Stimulated activated CD4-positive, alpha-beta T cell treated with anti-CD3 and anti-CD28 coated beads, Interleukin-12 subunit alpha, Interleukin-12 subunit beta, amount 100 ng/mL, for 24 hours (primary cell): Measurements from ENCODE around the gene GJB6.
"Not testable (repeated sequence)": the region's sequence is repeated elsewhere in the genome, so short reads cannot be mapped to it uniquely, and the experiment has no call there.

Experiments
- DNase-seq, 2 experiments: peaks; one replicate each; pipeline ENCODE4 v3.0.0-alpha.2; 2020; ENCODE audit warnings: low read depth in 2 of 2

GJB6 gene

GRCh38 chr13:20231839-20232555, at the start of gene GJB6:
TSS of gene GJB6 (minus strand) at chr13:20232319. CDS start at chr13:20223480, 8,839 bp downstream.
- DNase-seq, result no peak

DNA sequence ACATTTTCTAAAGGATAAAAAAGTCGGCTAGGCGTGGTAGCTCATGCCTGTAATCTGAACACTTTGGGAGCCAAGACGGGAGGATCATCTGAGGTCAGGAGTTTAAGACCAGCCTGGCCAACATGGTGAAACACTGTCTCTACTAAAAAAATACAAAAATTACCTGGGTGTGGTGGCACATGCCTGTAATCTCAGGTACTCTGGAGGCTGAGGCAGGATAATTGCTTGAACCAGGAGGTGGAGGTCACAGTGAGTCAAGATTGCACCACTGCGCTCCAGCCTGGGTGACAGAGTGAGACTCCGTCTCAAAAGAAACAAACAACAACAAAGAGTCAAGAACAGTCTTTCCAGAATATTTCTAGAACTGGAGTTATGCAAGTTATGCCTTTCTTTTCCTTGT, 44.8 kb upstream of the GJB6 start:
- DNase-seq, result not testable (repeated sequence)

DNA sequence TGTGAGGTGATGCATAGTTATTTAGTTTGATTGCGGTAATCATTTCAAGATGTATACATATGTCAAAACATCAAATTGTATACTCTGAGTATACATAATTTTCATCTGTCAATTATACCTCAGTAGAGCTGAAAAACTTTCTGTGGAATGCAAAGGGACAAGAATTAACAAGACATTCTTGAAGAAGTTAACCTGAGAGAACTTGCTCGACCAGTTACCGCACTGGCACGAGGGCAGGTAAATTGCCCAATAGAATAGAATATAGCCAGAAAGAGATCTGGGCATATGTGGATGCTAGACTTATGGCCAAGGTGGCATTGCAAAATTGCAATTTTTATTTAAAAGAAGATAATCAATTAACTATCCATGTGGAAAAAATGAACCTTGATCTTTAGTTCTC, 42.3 kb upstream of the GJB6 start:
- no peak for DNase-seq

DNA sequence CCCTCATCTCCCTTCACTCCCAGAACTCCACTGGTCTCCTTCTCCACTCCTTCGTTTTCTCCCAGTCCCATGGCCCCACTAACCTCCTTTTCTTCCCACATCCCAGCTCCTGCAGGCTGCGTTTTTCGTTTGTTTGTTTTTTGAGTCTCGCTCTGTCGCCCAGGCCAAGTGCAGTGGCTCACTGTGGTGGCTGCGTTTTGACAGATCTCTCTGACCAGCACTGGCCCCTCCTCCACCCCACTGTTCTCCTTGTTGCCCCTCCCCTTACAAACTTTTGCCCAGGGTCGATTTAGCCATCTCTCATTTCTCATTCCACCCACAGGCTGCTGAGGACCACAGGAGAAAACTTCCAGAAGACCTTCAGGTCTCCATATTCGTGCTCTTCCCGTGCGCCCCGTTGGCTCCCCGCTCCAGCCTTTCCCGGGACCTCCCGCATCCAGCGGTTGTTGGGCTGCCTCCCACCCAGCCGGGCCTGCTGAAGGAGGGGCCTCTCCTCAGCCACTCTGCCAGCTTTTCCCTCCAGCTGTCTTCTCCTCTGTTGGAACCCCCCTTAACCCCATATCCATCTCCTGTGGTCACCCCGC, 40.6 kb upstream of the GJB6 start:
- no peak for DNase-seq

DNA sequence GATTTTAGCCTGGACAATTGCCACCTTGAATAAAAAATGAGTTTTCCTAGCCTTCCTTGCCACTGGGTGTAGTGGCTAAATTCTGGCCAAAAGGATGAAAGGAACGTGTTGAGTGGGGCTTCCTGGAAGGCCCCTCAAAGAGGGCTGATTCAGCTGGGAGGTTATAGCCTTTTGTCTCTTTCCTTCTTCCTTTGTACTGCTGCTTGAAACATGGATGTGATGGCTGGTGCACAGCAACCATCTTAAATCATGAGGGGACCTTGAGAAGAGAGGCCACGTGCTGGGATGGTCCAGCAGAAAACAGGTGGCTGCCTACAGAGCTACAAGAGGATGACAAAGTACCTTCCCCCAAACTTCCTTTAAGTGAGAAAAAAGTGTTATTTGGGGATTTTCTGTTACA, 40.0 kb upstream of the GJB6 start:
- no peak for DNase-seq

DNA sequence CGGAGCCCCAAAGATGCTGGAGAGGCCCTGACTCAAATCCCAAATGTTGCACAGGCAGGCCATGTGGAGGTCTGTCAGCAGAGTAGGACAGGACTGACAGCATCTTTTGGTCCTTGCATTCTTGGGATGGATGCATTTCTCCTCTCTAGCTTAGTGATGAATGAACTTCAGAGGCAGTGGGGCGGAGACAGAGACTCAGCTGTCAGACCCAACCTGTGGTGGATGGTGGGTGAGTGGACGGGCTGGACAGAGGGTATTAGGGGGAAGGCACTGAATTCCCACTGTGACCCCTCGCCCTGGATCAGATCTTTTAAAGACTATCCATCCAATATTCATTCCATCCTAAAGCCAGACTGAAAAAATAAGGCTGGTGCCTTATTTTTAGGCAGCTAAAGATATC, 39.3 kb upstream of the GJB6 start:
- no peak for DNase-seq

DNA sequence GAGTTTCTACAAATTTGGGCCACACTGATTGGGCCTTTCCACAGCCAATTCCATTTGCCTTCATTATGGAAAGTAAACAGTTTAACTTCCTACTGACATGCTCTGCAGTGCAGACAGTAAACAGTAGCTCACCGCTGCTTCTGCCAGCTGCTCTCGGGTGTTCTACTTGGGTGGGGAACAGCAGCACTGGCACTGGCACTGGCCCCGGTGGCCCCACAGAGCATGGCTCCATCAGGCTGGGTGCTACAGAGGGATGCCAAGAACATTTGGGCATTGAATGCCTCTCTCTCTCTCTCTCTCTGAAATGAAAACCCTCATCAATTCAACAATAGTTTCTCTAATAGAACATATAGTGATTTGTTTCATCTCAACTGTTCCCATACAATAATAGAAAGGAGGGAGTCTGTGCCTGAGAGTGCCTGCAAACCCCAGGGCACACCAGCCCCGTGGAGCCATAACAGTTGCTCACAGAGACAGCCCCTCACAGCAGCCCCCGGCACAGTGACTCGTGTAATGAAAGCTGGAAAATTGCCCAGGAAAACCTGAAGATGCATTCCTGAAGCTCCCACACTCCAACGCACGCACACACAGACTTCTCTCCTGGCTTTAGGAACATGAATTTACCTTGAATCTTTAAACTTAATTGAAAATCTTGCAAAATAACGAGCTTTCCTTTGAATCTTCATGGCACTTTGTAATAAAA, 38.2 kb upstream of the GJB6 start:
- DNase-seq, result no peak

DNA sequence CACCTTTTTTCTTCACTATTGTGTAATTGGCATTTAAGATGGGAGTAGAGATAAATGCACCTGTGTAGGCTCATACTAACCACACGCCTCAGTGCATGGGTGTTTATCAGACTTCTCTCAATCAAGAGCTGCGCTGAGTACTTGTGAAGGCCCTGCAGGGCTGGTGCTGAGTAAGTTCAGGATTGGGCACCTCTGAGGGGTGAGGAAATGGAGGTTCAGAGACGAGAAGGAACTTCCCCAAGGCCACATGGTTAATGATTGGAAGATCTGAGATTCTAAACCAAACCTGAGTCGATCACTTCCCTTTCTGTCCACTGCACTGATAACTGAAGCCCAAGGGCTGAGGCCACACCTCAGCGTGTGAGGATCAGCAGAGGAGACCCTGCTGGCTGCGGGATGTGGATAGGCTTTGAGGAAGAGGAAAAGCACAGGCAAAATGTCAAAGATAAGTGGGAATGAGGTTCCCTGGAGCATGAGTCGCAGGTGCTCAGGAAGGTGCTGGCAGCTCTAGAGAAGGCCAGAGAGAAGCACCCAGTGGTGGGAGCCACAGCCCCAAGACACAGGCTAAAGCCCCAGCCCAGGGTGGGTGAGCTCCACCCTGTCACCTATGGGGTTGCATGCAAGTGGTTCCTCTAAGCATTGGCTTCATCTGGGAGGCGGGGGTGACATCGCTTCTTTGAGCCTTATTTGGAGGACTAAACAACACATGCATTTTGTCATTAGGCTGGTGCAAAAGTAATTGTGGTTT, 32.3 kb upstream of the GJB6 start:
- DNase-seq, result no peak

- no peak for DNase-seq
Observed at GRCh38 chr13:20263393-20264044, 31.4 kb upstream of the GJB6 start.

DNA sequence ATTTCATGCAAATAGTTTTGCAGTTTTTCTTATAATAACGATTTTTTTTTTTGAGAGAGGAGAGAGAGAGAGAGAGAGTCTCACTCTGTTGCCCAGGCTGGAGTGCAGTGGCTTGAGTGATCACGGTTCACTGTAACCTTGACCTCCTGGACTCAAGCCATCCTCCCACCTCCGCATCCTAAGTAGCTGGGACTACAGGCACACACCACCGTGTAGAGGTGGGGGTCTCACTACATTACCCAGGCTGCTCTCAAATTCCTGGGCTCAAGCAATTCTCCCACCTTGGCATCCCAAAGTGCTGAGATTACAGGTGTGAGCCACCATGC, 26.8 kb upstream of the GJB6 start:
- DNase-seq, result no peak

GRCh38 chr13:20258208-20258962, 26.3 kb upstream of the GJB6 start:
- no peak for DNase-seq

DNA sequence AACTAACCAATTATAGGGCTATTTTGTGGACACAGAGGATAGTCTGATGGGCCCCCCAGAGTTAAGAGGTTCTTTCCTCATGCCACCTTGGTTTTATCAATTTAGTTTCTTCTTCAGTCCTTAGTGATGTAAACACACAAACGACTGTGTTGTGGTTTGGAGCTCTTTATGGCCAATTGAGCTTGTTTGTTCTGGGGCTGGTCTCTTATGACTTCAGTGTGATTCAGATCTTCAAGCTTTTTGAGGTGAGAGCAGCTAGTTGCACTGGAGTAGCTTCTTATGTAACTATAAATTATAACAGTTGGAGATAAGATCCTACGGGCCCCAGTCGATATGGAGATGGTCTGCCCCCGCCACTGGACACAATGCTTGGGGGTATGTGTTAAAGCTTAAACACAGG, 22.0 kb upstream of the GJB6 start:
- DNase-seq, result no peak

- no peak for DNase-seq
Observed at GRCh38 chr13:20249913-20250312, 17.8 kb upstream of the GJB6 start.

GRCh38 chr13:20247963-20248362, 15.8 kb upstream of the GJB6 start:
- no peak for DNase-seq

GRCh38 chr13:20247403-20247802, 15.3 kb upstream of the GJB6 start:
- DNase-seq, result no peak

DNA sequence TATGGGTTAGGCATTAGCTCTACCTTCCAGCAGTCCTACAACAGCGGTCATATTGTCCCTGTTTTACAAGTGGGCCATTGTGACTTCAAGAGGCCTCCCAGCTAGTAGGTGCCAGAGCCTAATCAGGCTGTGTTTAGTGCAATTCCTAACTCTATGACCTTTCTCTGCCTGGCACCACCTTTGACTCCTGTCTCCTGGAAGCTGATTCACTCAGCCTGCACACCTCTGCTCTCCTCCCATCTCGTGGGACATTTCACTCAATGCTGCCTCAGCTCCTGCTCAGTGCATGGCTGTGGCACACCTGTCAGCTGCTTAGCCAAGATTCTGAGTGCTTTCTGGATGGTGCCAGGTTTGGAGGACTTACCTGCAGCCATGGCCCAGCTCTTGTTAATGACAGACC, 9.5 kb upstream of the GJB6 start:
- DNase-seq, result no peak

- DNase-seq, result no peak
Observed at GRCh38 chr13:20239748-20240147, 7.6 kb upstream of the GJB6 start.

GRCh38 chr13:20232556-20233277, 598 bp upstream of the GJB6 start:
- DNase-seq, result no peak

DNA sequence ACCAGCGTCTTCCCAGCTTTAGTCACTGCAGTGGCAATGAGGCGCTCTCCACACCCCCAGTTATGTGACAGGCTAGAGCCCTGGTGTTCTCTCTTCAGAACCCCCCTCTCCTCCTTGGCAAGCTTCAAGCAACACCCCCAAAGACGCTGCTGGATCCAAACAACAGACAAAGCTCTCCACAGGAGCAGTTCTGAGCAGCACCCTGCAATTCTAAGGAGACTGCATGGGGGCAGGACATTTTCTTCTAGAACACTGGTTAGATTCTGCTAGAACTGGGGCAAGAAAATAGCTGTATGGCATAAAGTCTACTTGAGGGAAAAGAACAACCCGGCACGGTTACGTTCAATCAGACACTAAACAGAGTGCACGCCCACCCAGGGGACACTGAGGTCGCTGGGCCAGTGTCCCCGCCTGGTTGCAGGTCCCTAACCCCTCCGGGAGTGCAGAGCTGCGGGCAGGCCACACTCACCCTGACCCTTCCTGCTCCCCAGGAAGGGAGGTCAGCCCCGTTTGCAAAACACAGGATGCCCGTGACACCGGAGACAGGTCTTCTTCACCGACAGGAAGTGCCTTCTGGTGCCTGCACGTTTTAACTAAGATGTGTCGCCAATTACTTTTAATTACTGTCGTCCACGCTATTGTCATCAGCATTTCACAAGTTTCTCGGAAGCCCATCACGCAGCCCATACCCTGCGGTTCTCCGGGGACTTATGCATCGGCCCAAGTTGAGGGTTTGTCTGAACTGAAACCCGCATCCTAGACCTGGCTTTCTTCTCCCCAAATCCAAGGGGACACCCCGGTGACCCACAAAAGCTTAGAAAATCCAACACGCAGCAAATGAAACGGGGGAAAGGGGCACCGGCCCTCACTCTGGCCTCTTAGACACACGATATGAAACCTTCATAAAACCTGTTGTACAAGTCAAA, 943 bp downstream of the GJB6 start:
- no peak for DNase-seq

- DNase-seq, result no peak
Observed at GRCh38 chr13:20227730-20228129, 4.4 kb downstream of the GJB6 start.
